GM21526 (cell line): ENCODE data around the gene DLG2.
A peak's percentile ranks its signal among the peaks of the same experiment; 100 is the strongest.
"Not testable (repeated sequence)": the region's sequence is repeated elsewhere in the genome, so short reads cannot be mapped to it uniquely, and the experiment has no call there.

Source experiments
- ATAC-seq: cut with Tn5 transposase; IDR thresholded peaks from one replicate; pipeline ENCODE4 v1.9.1; 2021; ENCODE audit warnings: moderate library complexity; ENCODE audit not compliant: unreplicated experiment, low FRiP score

Gene DLG2

GRCh38 chr11:84358034-84358433 lies 1269.1 kb downstream of the DLG2 start:
- ATAC-seq: no peak

- ATAC-seq: no peak
Observed at GRCh38 chr11:84355911-84356310, 1271.2 kb downstream of the DLG2 start.

GRCh38 chr11:84345597-84345996 lies 1281.5 kb downstream of the DLG2 start:
- ATAC-seq: no peak

- ATAC-seq: no peak
Observed at GRCh38 chr11:84345027-84345426, 1282.1 kb downstream of the DLG2 start.

GRCh38 chr11:84339796-84340195 lies 1287.3 kb downstream of the DLG2 start:
- ATAC-seq: no peak

GRCh38 chr11:84333221-84333620 lies 1293.9 kb downstream of the DLG2 start:
- ATAC-seq: no peak

GRCh38 chr11:84322211-84322610 lies 1304.9 kb downstream of the DLG2 start:
- no peak for ATAC-seq

- no peak for ATAC-seq
Observed at GRCh38 chr11:84319863-84320262, 1307.3 kb downstream of the DLG2 start.

GRCh38 chr11:84316866-84317555 lies 1310.1 kb downstream of the DLG2 start:
- ATAC-seq: no peak

- ATAC-seq: no peak
Observed at GRCh38 chr11:84313830-84314359, 1313.2 kb downstream of the DLG2 start.

GRCh38 chr11:84310268-84310667 lies 1316.9 kb downstream of the DLG2 start:
- no peak for ATAC-seq

GRCh38 chr11:84308491-84308890 lies 1318.7 kb downstream of the DLG2 start:
- ATAC-seq: not testable (repeated sequence)

GRCh38 chr11:84300092-84300491 lies 1327.1 kb downstream of the DLG2 start:
- no peak for ATAC-seq

GRCh38 chr11:84297570-84297969 lies 1329.6 kb downstream of the DLG2 start:
- no peak for ATAC-seq

GRCh38 chr11:84295815-84296214 lies 1331.3 kb downstream of the DLG2 start:
- ATAC-seq: no peak

GRCh38 chr11:84292955-84293354 lies 1334.2 kb downstream of the DLG2 start:
- no peak for ATAC-seq

GRCh38 chr11:84292006-84292405 lies 1335.1 kb downstream of the DLG2 start:
- ATAC-seq: no peak

GRCh38 chr11:84290647-84291046 lies 1336.5 kb downstream of the DLG2 start:
- ATAC-seq: no peak

GRCh38 chr11:84289381-84289906 lies 1337.7 kb downstream of the DLG2 start:
- peak; percentile 99 for ATAC-seq

- ATAC-seq: no peak
Observed at GRCh38 chr11:84273541-84273940, 1353.6 kb downstream of the DLG2 start.

- no peak for ATAC-seq
Observed at GRCh38 chr11:84270466-84270865, 1356.7 kb downstream of the DLG2 start.

- no peak for ATAC-seq
Observed at GRCh38 chr11:84264066-84264465, 1363.1 kb downstream of the DLG2 start.
